ENCODE data around the gene TMEM97. TPM values are rescaled to one million over a fixed set of nuclear protein-coding genes. Genes with fewer than 3 reads are reported as not detected.
"Not testable (repeated sequence)": the region's sequence is repeated elsewhere in the genome, so short reads cannot be mapped to it uniquely, and the experiment has no call there.

The TMEM97 gene
- total RNA-seq, 1 donor from 2014 or later = 136 TPM

DNA sequence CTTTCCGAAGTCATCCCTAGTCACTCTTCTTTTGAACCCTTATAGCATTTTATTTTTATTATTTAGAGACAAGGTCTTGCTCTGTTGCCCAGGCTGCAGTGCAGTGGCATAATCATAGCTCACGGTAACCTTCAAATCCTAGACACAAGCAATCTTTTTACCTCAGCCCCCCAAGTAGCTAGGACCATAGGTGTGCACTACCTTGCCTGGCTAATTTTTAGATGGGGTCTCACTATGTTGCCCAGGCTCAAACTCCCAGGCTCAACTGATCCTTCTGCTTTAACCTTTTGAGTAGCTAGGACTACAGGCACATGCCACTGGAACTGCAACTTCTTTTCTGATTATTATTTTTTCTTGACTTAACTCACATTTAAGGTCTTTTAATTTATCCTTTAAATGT, 33.0 kb upstream of the TMEM97 start:
- Histone ChIP-seq H3K27me3 (no peaks in the 10 kb centered on the region), H3K36me3 (no peaks in the 10 kb centered on the region), H3K4me3 (no peak overlapping the region), H3K4me2 (no peak overlapping the region), H3K9ac (no peak overlapping the region), H4K20me1 (ENCODE audit: low read depth) (no peaks in the 10 kb centered on the region), H3K4me1 (no peaks in the 10 kb centered on the region), H2AFZ (replicated peaks) (no peak overlapping the region), H3K27ac (no peak overlapping the region), H3K9me3 (ENCODE audit: low read depth) (no peaks in the 10 kb centered on the region), H3F3A (ENCODE audit: low read depth) (no peaks in the 10 kb centered on the region), H3K79me2 (ENCODE audit: low read depth) (no peaks in the 10 kb centered on the region)
- DNase-seq (ENCODE audit: low spot score) = no peak
- Mint-ChIP-seq H3K27me3 (ENCODE audit: insufficient read depth, low read depth) (no peaks in the 10 kb centered on the region), H3K27ac (no peak overlapping the region), H3K4me1 (no peaks in the 10 kb centered on the region), H3K9me3 (no peaks in the 10 kb centered on the region), H3K36me3 (no peaks in the 10 kb centered on the region), H3K4me3 (no peak overlapping the region)
- TF ChIP-seq EZH2phosphoT487 (IDR thresholded peaks at IDR 0.05) = no peak
- no peak for TF ChIP-seq EZH2 (IDR thresholded peaks at IDR 0.05)
- TF ChIP-seq, protein P1, sequence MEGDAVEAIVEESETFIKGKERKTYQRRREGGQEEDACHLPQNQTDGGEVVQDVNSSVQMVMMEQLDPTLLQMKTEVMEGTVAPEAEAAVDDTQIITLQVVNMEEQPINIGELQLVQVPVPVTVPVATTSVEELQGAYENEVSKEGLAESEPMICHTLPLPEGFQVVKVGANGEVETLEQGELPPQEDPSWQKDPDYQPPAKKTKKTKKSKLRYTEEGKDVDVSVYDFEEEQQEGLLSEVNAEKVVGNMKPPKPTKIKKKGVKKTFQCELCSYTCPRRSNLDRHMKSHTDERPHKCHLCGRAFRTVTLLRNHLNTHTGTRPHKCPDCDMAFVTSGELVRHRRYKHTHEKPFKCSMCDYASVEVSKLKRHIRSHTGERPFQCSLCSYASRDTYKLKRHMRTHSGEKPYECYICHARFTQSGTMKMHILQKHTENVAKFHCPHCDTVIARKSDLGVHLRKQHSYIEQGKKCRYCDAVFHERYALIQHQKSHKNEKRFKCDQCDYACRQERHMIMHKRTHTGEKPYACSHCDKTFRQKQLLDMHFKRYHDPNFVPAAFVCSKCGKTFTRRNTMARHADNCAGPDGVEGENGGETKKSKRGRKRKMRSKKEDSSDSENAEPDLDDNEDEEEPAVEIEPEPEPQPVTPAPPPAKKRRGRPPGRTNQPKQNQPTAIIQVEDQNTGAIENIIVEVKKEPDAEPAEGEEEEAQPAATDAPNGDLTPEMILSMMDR (IDR thresholded peaks at IDR 0.05) = no peak

DNA sequence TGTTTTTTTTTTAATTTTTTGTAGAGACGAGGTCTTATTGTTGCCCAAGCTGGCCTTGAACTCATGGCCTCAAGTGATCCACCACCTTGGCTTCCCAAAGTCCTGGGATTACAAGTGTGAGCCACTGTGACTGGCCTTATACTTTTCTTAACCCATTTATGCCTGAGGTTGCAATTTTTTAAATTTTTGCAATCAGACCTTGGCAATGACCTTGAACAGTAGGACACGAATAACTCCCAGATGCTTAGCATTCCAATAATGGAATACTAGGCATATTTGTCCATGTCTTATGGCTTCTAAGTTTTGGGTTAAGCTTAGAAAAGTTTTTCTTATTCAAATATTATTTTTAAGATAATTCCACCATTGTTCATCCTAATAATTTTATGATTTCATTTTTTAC, 28.3 kb upstream of the TMEM97 start:
- Histone ChIP-seq H3K9ac (no peak overlapping the region), H3K27ac (no peak overlapping the region), H3K4me1 (no peaks in the 10 kb centered on the region), H3K79me2 (ENCODE audit: low read depth) (no peaks in the 10 kb centered on the region), H3K4me2 (no peak overlapping the region), H3K36me3 (no peaks in the 10 kb centered on the region), H3K27me3 (no peaks in the 10 kb centered on the region), H3K4me3 (no peak overlapping the region), H3K9me3 (ENCODE audit: low read depth) (no peaks in the 10 kb centered on the region), H3F3A (ENCODE audit: low read depth) (no peaks in the 10 kb centered on the region), H2AFZ (replicated peaks) (no peak overlapping the region), H4K20me1 (ENCODE audit: low read depth) (no peaks in the 10 kb centered on the region)
- Mint-ChIP-seq H3K27me3 (ENCODE audit: insufficient read depth, low read depth) (peaks cover 2% of the 10 kb centered on the region), H3K36me3 (no peaks in the 10 kb centered on the region), H3K4me3 (no peak overlapping the region), H3K4me1 (no peaks in the 10 kb centered on the region), H3K27ac (no peak overlapping the region), H3K9me3 (no peaks in the 10 kb centered on the region)
- TF ChIP-seq EZH2 (IDR thresholded peaks at IDR 0.05) = no peak
- DNase-seq (ENCODE audit: low spot score) = no peak

GRCh38 chr17:28291780-28292330, 27.1 kb upstream of the TMEM97 start:
- no peaks in the 10 kb centered on the region for H3K9me3 ChIP-seq (ENCODE audit: low read depth)
- H3K79me2 ChIP-seq (ENCODE audit: low read depth) = no peaks in the 10 kb centered on the region
- H3K27ac Mint-ChIP-seq = no peak overlapping the region
- no peaks in the 10 kb centered on the region for H3K36me3 ChIP-seq
- no peak overlapping the region for H2AFZ ChIP-seq (replicated peaks)
- H3K4me1 ChIP-seq = no peaks in the 10 kb centered on the region
- peaks cover 2% of the 10 kb centered on the region for H3K27me3 Mint-ChIP-seq (ENCODE audit: insufficient read depth, low read depth)
- no peak for DNase-seq (ENCODE audit: low spot score)
- H3K9ac ChIP-seq = no peak overlapping the region
- H3K4me2 ChIP-seq = no peak overlapping the region
- no peaks in the 10 kb centered on the region for H3K27me3 ChIP-seq
- H3K9me3 Mint-ChIP-seq = no peaks in the 10 kb centered on the region
- H3K36me3 Mint-ChIP-seq = no peaks in the 10 kb centered on the region
- H4K20me1 ChIP-seq (ENCODE audit: low read depth) = no peaks in the 10 kb centered on the region
- H3K27ac ChIP-seq = no peak overlapping the region
- H3F3A ChIP-seq (ENCODE audit: low read depth) = no peaks in the 10 kb centered on the region
- no peaks in the 10 kb centered on the region for H3K4me1 Mint-ChIP-seq
- H3K4me3 Mint-ChIP-seq = no peak overlapping the region
- TF ChIP-seq, protein P1 (IDR thresholded peaks at IDR 0.05) = no peak
- TF ChIP-seq EZH2 (IDR thresholded peaks at IDR 0.05) (no peak), EZH2phosphoT487 (IDR thresholded peaks at IDR 0.05) (no peak)
- H3K4me3 ChIP-seq = no peak overlapping the region

- not testable (repeated sequence) for H3K36me3 Mint-ChIP-seq; H3K27me3 ChIP-seq; H3K9ac ChIP-seq; H3K4me3 ChIP-seq; H3K9me3 Mint-ChIP-seq; H3K4me2 ChIP-seq; H3K4me3 Mint-ChIP-seq; H3K27ac ChIP-seq; H3K27ac Mint-ChIP-seq; H3K9me3 ChIP-seq (ENCODE audit: low read depth); H2AFZ ChIP-seq (replicated peaks); H3K4me1 Mint-ChIP-seq; H3F3A ChIP-seq (ENCODE audit: low read depth); H4K20me1 ChIP-seq (ENCODE audit: low read depth); DNase-seq (ENCODE audit: low spot score); H3K36me3 ChIP-seq; H3K4me1 ChIP-seq; H3K79me2 ChIP-seq (ENCODE audit: low read depth); H3K27me3 Mint-ChIP-seq (ENCODE audit: insufficient read depth, low read depth)
These were observed 26.1 kb upstream of the TMEM97 start for GRCh38 chr17:28292878-28293277.
